GM12865 (cell line): ENCODE measurements around the gene GID8.

Experiments
- DNase-seq: peaks from one replicate; pipeline ENCODE4 v3.0.0; 2010; ENCODE audit warnings: low read depth
- H3K4me3 ChIP-seq: 2 replicates; pipeline ENCODE4 v1.5.1; 2011; ENCODE audit warnings: mild to moderate bottlenecking, low read depth, low read length, control low read depth
- CTCF ChIP-seq: IDR thresholded peaks from 2 replicates; pipeline ENCODE4 v1.5.1; 2011; ENCODE audit warnings: low read length, control low read depth, low read depth, inconsistent platforms; ENCODE audit not compliant: insufficient read depth; ENCODE audit errors: missing control alignments

Gene GID8

GRCh38 chr20:62952968-62953838, 15.3 kb downstream of the GID8 start:
- H3K4me3 ChIP-seq: peak overlapping the region; percentile 96
- peak; percentile 30 for DNase-seq
- TF ChIP-seq CTCF: no peak

- TF ChIP-seq CTCF: no peak
- peak overlapping the region; percentile 96 for H3K4me3 ChIP-seq
- peak; percentile 93 for DNase-seq
Observed at GRCh38 chr20:62953839-62954703, 16.1 kb downstream of the GID8 start.

GRCh38 chr20:62955519-62956386, 17.8 kb downstream of the GID8 start:
- H3K4me3 ChIP-seq: no peak overlapping the region
- no peak for TF ChIP-seq CTCF
- DNase-seq: no peak

GRCh38 chr20:62956387-62957135, 18.6 kb downstream of the GID8 start:
- no peak for TF ChIP-seq CTCF
- H3K4me3 ChIP-seq: no peak overlapping the region
- no peak for DNase-seq

- TF ChIP-seq CTCF: no peak
- H3K4me3 ChIP-seq: no peak overlapping the region
- no peak for DNase-seq
Observed at GRCh38 chr20:62957136-62958117, 19.5 kb downstream of the GID8 start.
